HepG2 (cell line): ENCODE data around the gene NUDT3. TPM values are rescaled to one million over a fixed set of nuclear protein-coding genes. Genes with fewer than 3 reads are reported as not detected.

Experiments
- ASH2L ChIP-seq: fragments of 300-600, 200-600 bp; sonication (generic); IDR thresholded peaks from 2 replicates; pipeline ENCODE4 v1.7.0; 2017; ENCODE audit warnings: low read depth, mild to moderate bottlenecking, moderate library complexity, mixed read lengths, low read length; ENCODE audit not compliant: insufficient read length
- CBFB ChIP-seq: sonication (generic); formaldehyde crosslinking; IDR thresholded peaks from 2 replicates; pipeline ENCODE4 v1.4.0; 2020; ENCODE audit warnings: missing genetic modification reagents
- CHCHD3 ChIP-seq: sonication (generic); formaldehyde crosslinking; IDR thresholded peaks from 2 replicates; pipeline ENCODE4 v1.8.0; 2022; ENCODE audit warnings: mild to moderate bottlenecking, missing genetic modification reagents, moderate library complexity
- CHD4 ChIP-seq: fragments of 200-600 bp; sonication (generic); IDR thresholded peaks from 2 replicates; pipeline ENCODE4 v1.7.0; 2017; ENCODE audit warnings: mild to moderate bottlenecking, low read length, borderline replicate concordance
- FOXA1 ChIP-seq, 2 experiments: fragments of 450-650 bp in 1 of 2; sonication (generic) in 1 of 2; formaldehyde crosslinking in 1 of 2; IDR thresholded peaks; 2 replicates each; pipeline versions ENCODE4 v1.4.0 to v1.6.1; 2016 to 2020; ENCODE audit warnings: missing genetic modification reagents in 1 of 2
- FOXM1 ChIP-seq: sonication (generic); formaldehyde crosslinking; IDR thresholded peaks from 2 replicates; pipeline ENCODE4 v1.5.0; 2020; ENCODE audit warnings: missing genetic modification reagents
- HOXA3 ChIP-seq: sonication (generic); formaldehyde crosslinking; IDR thresholded peaks from 2 replicates; pipeline ENCODE4 v1.5.0; 2020; ENCODE audit warnings: missing genetic modification reagents
- MTA1 ChIP-seq: sonication (generic); formaldehyde crosslinking; IDR thresholded peaks from 2 replicates; pipeline ENCODE4 v1.4.0; 2020; ENCODE audit warnings: missing genetic modification reagents, mild to moderate bottlenecking, borderline replicate concordance
- NR2F1 ChIP-seq, 2 experiments: fragments of 450-650 bp in 1 of 2; formaldehyde crosslinking in 1 of 2; IDR thresholded peaks; 2 replicates each; pipeline versions ENCODE4 v1.5.0 to v1.6.1; 2016 to 2020; ENCODE audit warnings: mild to moderate bottlenecking in 1 of 2, missing compliant biosample characterization in 1 of 2, missing genetic modification reagents in 1 of 2, moderate library complexity in 1 of 2
- REPIN1 ChIP-seq: sonication (generic); formaldehyde crosslinking; IDR thresholded peaks from 2 replicates; pipeline ENCODE4 v1.8.0; 2022; ENCODE audit warnings: missing genetic modification reagents, low read depth, mild to moderate bottlenecking, borderline replicate concordance
- SAFB2 ChIP-seq: sonication (generic); formaldehyde crosslinking; IDR thresholded peaks from 2 replicates; pipeline ENCODE4 v1.5.1; 2020; ENCODE audit warnings: missing genetic modification reagents, low read depth, mild to moderate bottlenecking, borderline replicate concordance
- SIX1 ChIP-seq: sonication (generic); formaldehyde crosslinking; IDR thresholded peaks from 2 replicates; pipeline ENCODE4 v1.4.0; 2020; ENCODE audit warnings: missing genetic modification reagents, borderline replicate concordance
- TAF15 ChIP-seq: fragments of 200-400 bp; formaldehyde crosslinking; IDR thresholded peaks from one replicate; pipeline ENCODE4 v1.6.1; 2018; ENCODE audit warnings: mild to moderate bottlenecking, low read depth, low read length; ENCODE audit not compliant: poor library complexity, severe bottlenecking
- ZNF10 ChIP-seq: sonication (generic); formaldehyde crosslinking; IDR thresholded peaks from 2 replicates; pipeline ENCODE4 v1.4.0; 2020; ENCODE audit warnings: mild to moderate bottlenecking, low read depth, missing genetic modification reagents, borderline replicate concordance
- ZNF124 ChIP-seq: sonication (generic); formaldehyde crosslinking; IDR thresholded peaks from 2 replicates; pipeline ENCODE4 v1.4.0; 2020; ENCODE audit warnings: missing genetic modification reagents
- ZNF598 ChIP-seq: sonication (generic); formaldehyde crosslinking; IDR thresholded peaks from 2 replicates; pipeline ENCODE4 v1.5.1; 2020; ENCODE audit warnings: mild to moderate bottlenecking, missing genetic modification reagents, borderline replicate concordance
- ZNF841 ChIP-seq: sonication (generic); formaldehyde crosslinking; IDR thresholded peaks from 2 replicates; pipeline ENCODE4 v1.8.1; 2023; ENCODE audit warnings: missing genetic modification reagents, borderline replicate concordance
- polyA plus RNA-seq, 8 experiments: library from polyadenylated mRNA; depleted of rRNA in 3 of 8; stranded (reverse) in 7 of 8; unstranded in 1 of 8; fragments of >200 nt; fragmentation: Illumina TruSeq in 4 of 8; extraction: Trizol in 4 of 8; gene quantifications; 2 replicates each; pipeline versions ENCODE4 v1.2.1 to v1.2.3, GENCODE V29; 2011 to 2016; ENCODE audit warnings: low read depth in 4 of 8, missing spikeins in 1 of 8, mixed read lengths in 1 of 8; ENCODE audit not compliant: insufficient read depth in 1 of 8
- total RNA-seq, 5 experiments: library from RNA; depleted of rRNA; stranded (reverse); fragments of >200 nt; fragmentation: Illumina TruSeq; extraction: Trizol; gene quantifications; 2 replicates each; pipeline ENCODE4 v1.2.3, GENCODE V29; 2016; ENCODE audit warnings: low read depth in 1 of 5
- TF ChIP-seq, protein P1 (sequence below): sonication (generic); formaldehyde crosslinking; IDR thresholded peaks from 2 replicates; pipeline ENCODE4 v1.5.0; 2020; ENCODE audit warnings: missing genetic modification reagents
- TF ChIP-seq, protein P2 (sequence below): sonication (generic); formaldehyde crosslinking; IDR thresholded peaks from 2 replicates; pipeline ENCODE4 v1.5.0; 2020; ENCODE audit warnings: mild to moderate bottlenecking, missing genetic modification reagents
- TF ChIP-seq, protein P3 (sequence below): sonication (generic); formaldehyde crosslinking; IDR thresholded peaks from 2 replicates; pipeline ENCODE4 v1.9.0; 2021; ENCODE audit warnings: mild to moderate bottlenecking, missing genetic modification reagents

NUDT3 gene
- total and polyA plus RNA-seq, 2 of the 13 experiments (the other 11 are each of a cell fraction or from before 2014, with no cell fraction given) = 20.2 to 20.6 TPM

DNA sequence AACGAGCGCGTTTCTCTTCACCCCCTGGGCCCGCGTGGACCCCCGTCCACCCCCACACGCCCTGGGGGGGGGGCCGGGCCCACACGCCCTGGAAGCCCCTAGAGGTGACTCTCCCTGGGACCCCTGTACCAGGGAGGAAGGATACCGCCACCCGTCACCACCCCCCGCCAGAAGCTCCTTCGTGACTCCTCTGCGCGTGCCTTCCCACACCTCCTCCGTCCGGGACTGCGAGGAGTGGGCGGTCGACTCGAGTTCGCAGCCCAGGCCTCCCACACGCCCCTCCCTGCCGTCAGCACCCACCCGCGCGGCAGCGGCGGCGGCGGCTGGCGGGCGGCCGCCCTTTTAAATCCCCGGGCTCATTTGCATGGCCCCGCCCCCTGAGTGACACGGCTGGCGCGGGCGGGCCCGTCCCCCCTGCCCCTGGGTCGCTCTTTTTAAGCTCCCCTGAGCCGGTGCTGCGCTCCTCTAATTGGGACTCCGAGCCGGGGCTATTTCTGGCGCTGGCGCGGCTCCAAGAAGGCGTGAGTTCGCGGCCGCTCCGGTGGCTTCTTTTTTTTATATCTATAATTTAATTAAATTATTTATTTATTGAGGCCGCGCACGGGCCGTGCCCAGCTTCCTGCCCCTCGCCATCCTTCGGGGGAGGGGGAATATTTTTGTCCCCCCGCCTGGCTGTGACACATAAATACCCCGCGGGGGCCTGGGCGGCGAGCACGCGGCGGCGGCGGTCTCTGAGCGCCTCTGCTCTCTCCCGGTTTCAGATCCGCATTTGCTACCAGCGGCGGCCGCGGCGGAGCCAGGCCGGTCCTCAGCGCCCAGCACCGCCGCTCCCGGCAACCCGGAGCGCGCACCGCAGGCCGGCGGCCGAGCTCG, 155.8 kb downstream of the NUDT3 start, which contains the start of gene HMGA1 (continued):
- TF ChIP-seq SIX1 (CRISPR knock-in tag) (no peak), FOXA1 (IDR thresholded peaks at IDR 0.05) (no peak), FOXA1 (CRISPR knock-in tag; IDR thresholded peaks at IDR 0.05) (no peak), FOXM1 (CRISPR knock-in tag) (no peak), ZNF10 (CRISPR knock-in tag) (no peak), CHD4 (no peak), SAFB2 (peak; percentile 59; the same call in 1 of the 2 replicates), REPIN1 (CRISPR knock-in tag) (no peak), ZNF124 (CRISPR knock-in tag) (0 out of 2 replicates have a peak, but pooled peaks have one; percentile 49), ASH2L (no peak), CHCHD3 (CRISPR knock-in tag) (no peak), NR2F1 (CRISPR knock-in tag; IDR thresholded peaks at IDR 0.05) (no peak), ZNF841 (CRISPR knock-in tag) (no peak), ZNF598 (CRISPR knock-in tag) (no peak), CBFB (CRISPR knock-in tag) (no peak), TAF15 (no peak), MTA1 (CRISPR knock-in tag) (0 out of 2 replicates have a peak, but pooled peaks have one; percentile 36), HOXA3 (CRISPR knock-in tag) (0 out of 2 replicates have a peak, but pooled peaks have one; percentile 19)
- TF ChIP-seq, protein P1, sequence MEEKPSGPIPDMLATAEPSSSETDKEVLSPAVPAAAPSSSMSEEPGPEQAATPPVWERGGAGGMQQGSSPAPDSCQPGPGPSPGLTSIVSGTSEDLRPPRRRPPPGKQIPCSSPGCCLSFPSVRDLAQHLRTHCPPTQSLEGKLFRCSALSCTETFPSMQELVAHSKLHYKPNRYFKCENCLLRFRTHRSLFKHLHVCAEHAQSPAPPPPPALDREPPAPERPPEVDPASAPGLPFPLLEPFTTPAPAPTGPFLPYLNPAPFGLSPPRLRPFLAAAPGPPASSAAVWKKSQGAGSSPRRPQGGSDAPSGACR (CRISPR knock-in tag) = no peak
- TF ChIP-seq, protein P2, sequence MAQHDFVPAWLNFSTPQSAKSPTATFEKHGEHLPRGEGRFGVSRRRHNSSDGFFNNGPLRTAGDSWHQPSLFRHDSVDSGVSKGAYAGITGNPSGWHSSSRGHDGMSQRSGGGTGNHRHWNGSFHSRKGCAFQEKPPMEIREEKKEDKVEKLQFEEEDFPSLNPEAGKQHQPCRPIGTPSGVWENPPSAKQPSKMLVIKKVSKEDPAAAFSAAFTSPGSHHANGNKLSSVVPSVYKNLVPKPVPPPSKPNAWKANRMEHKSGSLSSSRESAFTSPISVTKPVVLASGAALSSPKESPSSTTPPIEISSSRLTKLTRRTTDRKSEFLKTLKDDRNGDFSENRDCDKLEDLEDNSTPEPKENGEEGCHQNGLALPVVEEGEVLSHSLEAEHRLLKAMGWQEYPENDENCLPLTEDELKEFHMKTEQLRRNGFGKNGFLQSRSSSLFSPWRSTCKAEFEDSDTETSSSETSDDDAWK (CRISPR knock-in tag) = no peak
- TF ChIP-seq, protein P3, sequence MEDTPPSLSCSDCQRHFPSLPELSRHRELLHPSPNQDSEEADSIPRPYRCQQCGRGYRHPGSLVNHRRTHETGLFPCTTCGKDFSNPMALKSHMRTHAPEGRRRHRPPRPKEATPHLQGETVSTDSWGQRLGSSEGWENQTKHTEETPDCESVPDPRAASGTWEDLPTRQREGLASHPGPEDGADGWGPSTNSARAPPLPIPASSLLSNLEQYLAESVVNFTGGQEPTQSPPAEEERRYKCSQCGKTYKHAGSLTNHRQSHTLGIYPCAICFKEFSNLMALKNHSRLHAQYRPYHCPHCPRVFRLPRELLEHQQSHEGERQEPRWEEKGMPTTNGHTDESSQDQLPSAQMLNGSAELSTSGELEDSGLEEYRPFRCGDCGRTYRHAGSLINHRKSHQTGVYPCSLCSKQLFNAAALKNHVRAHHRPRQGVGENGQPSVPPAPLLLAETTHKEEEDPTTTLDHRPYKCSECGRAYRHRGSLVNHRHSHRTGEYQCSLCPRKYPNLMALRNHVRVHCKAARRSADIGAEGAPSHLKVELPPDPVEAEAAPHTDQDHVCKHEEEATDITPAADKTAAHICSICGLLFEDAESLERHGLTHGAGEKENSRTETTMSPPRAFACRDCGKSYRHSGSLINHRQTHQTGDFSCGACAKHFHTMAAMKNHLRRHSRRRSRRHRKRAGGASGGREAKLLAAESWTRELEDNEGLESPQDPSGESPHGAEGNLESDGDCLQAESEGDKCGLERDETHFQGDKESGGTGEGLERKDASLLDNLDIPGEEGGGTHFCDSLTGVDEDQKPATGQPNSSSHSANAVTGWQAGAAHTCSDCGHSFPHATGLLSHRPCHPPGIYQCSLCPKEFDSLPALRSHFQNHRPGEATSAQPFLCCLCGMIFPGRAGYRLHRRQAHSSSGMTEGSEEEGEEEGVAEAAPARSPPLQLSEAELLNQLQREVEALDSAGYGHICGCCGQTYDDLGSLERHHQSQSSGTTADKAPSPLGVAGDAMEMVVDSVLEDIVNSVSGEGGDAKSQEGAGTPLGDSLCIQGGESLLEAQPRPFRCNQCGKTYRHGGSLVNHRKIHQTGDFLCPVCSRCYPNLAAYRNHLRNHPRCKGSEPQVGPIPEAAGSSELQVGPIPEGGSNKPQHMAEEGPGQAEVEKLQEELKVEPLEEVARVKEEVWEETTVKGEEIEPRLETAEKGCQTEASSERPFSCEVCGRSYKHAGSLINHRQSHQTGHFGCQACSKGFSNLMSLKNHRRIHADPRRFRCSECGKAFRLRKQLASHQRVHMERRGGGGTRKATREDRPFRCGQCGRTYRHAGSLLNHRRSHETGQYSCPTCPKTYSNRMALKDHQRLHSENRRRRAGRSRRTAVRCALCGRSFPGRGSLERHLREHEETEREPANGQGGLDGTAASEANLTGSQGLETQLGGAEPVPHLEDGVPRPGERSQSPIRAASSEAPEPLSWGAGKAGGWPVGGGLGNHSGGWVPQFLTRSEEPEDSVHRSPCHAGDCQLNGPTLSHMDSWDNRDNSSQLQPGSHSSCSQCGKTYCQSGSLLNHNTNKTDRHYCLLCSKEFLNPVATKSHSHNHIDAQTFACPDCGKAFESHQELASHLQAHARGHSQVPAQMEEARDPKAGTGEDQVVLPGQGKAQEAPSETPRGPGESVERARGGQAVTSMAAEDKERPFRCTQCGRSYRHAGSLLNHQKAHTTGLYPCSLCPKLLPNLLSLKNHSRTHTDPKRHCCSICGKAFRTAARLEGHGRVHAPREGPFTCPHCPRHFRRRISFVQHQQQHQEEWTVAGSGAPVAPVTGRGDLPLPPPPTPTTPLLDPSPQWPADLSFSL (CRISPR knock-in tag) = no peak
